Measurements from ENCODE around the gene FAM120AOS.

GRCh38 chr9:93417538-93417937 is 35.8 kb downstream of the FAM120AOS start:
- TF ChIP-seq POLR2A (IDR thresholded peaks at IDR 0.05) (no peak), CTCF (IDR thresholded peaks at IDR 0.05) (no peak), POLR2AphosphoS5 (IDR thresholded peaks at IDR 0.05) (no peak)

Measured in breast epithelium (tissue), 3 donors.